Measurements from ENCODE around the gene CDKL4. TPM values are rescaled to one million over a fixed set of nuclear protein-coding genes. Genes with fewer than 3 reads are reported as not detected.

CDKL4 gene
- total and polyA plus RNA-seq, 2 of the 13 experiments (the other 11 are each of a cell fraction or from before 2014, with no cell fraction given), result 0.29 to 0.50 TPM

- Histone ChIP-seq H3K4me1 (ENCODE audit: insufficient read depth, low read length) (peaks cover 22% of the 10 kb centered on the region), H3K4me2 (ENCODE audit: low read depth, low read length) (no peak overlapping the region), H3K79me2 (ENCODE audit: insufficient read depth, low read length) (no peaks in the 10 kb centered on the region), H4K20me1 (ENCODE audit: insufficient read depth, low read length) (no peaks in the 10 kb centered on the region), H3K27me3 (ENCODE audit: control insufficient read depth in 1 of 2, insufficient read depth in 2 of 2, low read length in 2 of 2) (no peaks in the 10 kb centered on the region), H3K27ac (ENCODE audit: extremely low read length, insufficient read depth, low read length) (no peak overlapping the region), H3K9ac (ENCODE audit: insufficient read depth, low read depth, low read length) (no peak overlapping the region), H3K4me3 (replicated peaks in 1 of 3; ENCODE audit: insufficient read depth in 1 of 3, low read depth in 2 of 3, low read length in 3 of 3) (no peak overlapping the region), H3K36me3 (replicated peaks in 1 of 2; ENCODE audit: control insufficient read depth in 1 of 2, insufficient read depth in 2 of 2, low read length in 2 of 2) (no peaks in the 10 kb centered on the region), H2AFZ (ENCODE audit: low read length) (no peak overlapping the region), H3K9me3 (ENCODE audit: low read length) (no peaks in the 10 kb centered on the region)
- ChIA-PET POLR2A (interaction anchor here (1.2 kb wide), 1 partner anchor 50 kb away, joined by 3 read pairs; the partner anchor contains the start of gene SOS1), CTCF (ENCODE audit: low intra/inter-chr PET ratio, low total read pairs) (no interaction called here)
- no TSS peak for BruUV-seq (replicated peaks)
- ATAC-seq, result peak; percentile 60; the same call in 2 of the 3 replicates
- FAIRE-seq, result peak; percentile 15
- DNase-seq (ENCODE audit: low spot score), result peak; percentile 19
- no peak for TF ChIP-seq FOSL2 (CRISPR knock-in tag; IDR thresholded peaks at IDR 0.05)
- TF ChIP-seq, protein P1, sequence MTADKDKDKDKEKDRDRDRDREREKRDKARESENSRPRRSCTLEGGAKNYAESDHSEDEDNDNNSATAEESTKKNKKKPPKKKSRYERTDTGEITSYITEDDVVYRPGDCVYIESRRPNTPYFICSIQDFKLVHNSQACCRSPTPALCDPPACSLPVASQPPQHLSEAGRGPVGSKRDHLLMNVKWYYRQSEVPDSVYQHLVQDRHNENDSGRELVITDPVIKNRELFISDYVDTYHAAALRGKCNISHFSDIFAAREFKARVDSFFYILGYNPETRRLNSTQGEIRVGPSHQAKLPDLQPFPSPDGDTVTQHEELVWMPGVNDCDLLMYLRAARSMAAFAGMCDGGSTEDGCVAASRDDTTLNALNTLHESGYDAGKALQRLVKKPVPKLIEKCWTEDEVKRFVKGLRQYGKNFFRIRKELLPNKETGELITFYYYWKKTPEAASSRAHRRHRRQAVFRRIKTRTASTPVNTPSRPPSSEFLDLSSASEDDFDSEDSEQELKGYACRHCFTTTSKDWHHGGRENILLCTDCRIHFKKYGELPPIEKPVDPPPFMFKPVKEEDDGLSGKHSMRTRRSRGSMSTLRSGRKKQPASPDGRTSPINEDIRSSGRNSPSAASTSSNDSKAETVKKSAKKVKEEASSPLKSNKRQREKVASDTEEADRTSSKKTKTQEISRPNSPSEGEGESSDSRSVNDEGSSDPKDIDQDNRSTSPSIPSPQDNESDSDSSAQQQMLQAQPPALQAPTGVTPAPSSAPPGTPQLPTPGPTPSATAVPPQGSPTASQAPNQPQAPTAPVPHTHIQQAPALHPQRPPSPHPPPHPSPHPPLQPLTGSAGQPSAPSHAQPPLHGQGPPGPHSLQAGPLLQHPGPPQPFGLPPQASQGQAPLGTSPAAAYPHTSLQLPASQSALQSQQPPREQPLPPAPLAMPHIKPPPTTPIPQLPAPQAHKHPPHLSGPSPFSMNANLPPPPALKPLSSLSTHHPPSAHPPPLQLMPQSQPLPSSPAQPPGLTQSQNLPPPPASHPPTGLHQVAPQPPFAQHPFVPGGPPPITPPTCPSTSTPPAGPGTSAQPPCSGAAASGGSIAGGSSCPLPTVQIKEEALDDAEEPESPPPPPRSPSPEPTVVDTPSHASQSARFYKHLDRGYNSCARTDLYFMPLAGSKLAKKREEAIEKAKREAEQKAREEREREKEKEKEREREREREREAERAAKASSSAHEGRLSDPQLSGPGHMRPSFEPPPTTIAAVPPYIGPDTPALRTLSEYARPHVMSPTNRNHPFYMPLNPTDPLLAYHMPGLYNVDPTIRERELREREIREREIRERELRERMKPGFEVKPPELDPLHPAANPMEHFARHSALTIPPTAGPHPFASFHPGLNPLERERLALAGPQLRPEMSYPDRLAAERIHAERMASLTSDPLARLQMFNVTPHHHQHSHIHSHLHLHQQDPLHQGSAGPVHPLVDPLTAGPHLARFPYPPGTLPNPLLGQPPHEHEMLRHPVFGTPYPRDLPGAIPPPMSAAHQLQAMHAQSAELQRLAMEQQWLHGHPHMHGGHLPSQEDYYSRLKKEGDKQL (CRISPR knock-in tag; IDR thresholded peaks at IDR 0.05; ENCODE audit: low read depth), result no peak
- no peak for TF ChIP-seq SRSF1 (optimal IDR thresholded peaks at IDR 0.05; ENCODE audit: low read depth, low read length)
- TF ChIP-seq ZNF777 (CRISPR knock-in tag; IDR thresholded peaks at IDR 0.05), result no peak
- no peak for TF ChIP-seq CREB1 (IDR thresholded peaks at IDR 0.05)
- 0 out of 2 replicates have a peak, but pooled peaks have one; percentile 30 for TF ChIP-seq CREB1 (CRISPR knock-in tag; IDR thresholded peaks at IDR 0.05)
- no peak for TF ChIP-seq ZNF550 (CRISPR knock-in tag; IDR thresholded peaks at IDR 0.05; ENCODE audit: borderline replicate concordance)
- TF ChIP-seq NFKB2 (CRISPR knock-in tag; IDR thresholded peaks at IDR 0.05; ENCODE audit: borderline replicate concordance), result no peak
- TF ChIP-seq FOXA3 (CRISPR knock-in tag; IDR thresholded peaks at IDR 0.05), result 0 out of 2 replicates have a peak, but pooled peaks have one; percentile 16
- no peak for TF ChIP-seq ZNF512B (CRISPR knock-in tag; IDR thresholded peaks at IDR 0.05; ENCODE audit: borderline replicate concordance)
- no peak for TF ChIP-seq TRIM24 (CRISPR knock-in tag; IDR thresholded peaks at IDR 0.05)
- whole genome bisulfite sequencing (ENCODE audit: low lambda C conversion rate), result 59% methylated on average over 7 of the region's 7 CpGs
- intact Hi-C loops (cut with micrococcal nuclease; ENCODE audit: unreplicated experiment), result no loop called here
- in situ Hi-C loops (cut with HindIII; ENCODE audit: extremely low pct_ligation_motif_present, low pct_unique_long_range_greater_than_20kb), result no loop called here
Measured at GRCh38 chr2:39171621-39172020, 72.1 kb downstream of the CDKL4 start.

Data from HepG2 (cell line).